Trophoblast cell (in vitro differentiated cells and primary cell): ENCODE results near the gene CD151.
A peak's percentile ranks its signal among the peaks of the same experiment; 100 is the strongest.

Experiments
- DNase-seq, 2 donors: peaks; one replicate each; pipeline ENCODE4 v3.0.0-alpha.2; 2016
- H2AFZ ChIP-seq: 2 replicates; pipeline ENCODE4 v1.6.1; 2013; ENCODE audit warnings: low read length, moderate library complexity, mild to moderate bottlenecking; ENCODE audit not compliant: insufficient read depth, poor library complexity
- H2AK5ac ChIP-seq: 2 replicates; pipeline ENCODE4 v1.6.1; 2013; ENCODE audit warnings: mild to moderate bottlenecking, low read length
- H2BK120ac ChIP-seq: 2 replicates; pipeline ENCODE4 v1.6.1; 2013; ENCODE audit warnings: low read length, mild to moderate bottlenecking, moderate library complexity; ENCODE audit not compliant: insufficient read depth, poor library complexity
- H2BK12ac ChIP-seq: 2 replicates; pipeline ENCODE4 v1.6.1; 2013; ENCODE audit warnings: mild to moderate bottlenecking, low read length, moderate library complexity
- H2BK5ac ChIP-seq: 2 replicates; pipeline ENCODE4 v1.6.1; 2013; ENCODE audit warnings: low read length, low read depth, moderate library complexity, mild to moderate bottlenecking; ENCODE audit not compliant: poor library complexity
- H3K14ac ChIP-seq: 2 replicates; pipeline ENCODE4 v1.6.1; 2013; ENCODE audit warnings: mild to moderate bottlenecking, low read length
- H3K18ac ChIP-seq: 2 replicates; pipeline ENCODE4 v1.6.1; 2013; ENCODE audit warnings: mild to moderate bottlenecking, low read length
- H3K23ac ChIP-seq: 2 replicates; pipeline ENCODE4 v1.6.1; 2013; ENCODE audit warnings: low read length
- H3K27ac ChIP-seq: 2 replicates; pipeline ENCODE4 v1.5.1; 2013; ENCODE audit warnings: low read depth, mild to moderate bottlenecking, inconsistent platforms, low read length, moderate library complexity
- H3K27me3 ChIP-seq: 2 replicates; pipeline ENCODE4 v1.6.1; 2013; ENCODE audit warnings: inconsistent platforms, mild to moderate bottlenecking, low read length, moderate library complexity; ENCODE audit not compliant: insufficient read depth
- H3K36me3 ChIP-seq, 2 experiments: 1 replicate in 1 of 2; 2 replicates in 1 of 2; pipeline ENCODE4 v1.6.1; 2013; ENCODE audit warnings: low read length in 2 of 2, mild to moderate bottlenecking in 2 of 2, moderate library complexity in 1 of 2; ENCODE audit not compliant: insufficient read depth in 2 of 2, control insufficient read depth in 1 of 2
- H3K4ac ChIP-seq: 2 replicates; pipeline ENCODE4 v1.6.1; 2013; ENCODE audit warnings: low read depth, mild to moderate bottlenecking, low read length, moderate library complexity
- H3K4me1 ChIP-seq, 2 experiments: 1 replicate in 1 of 2; 2 replicates in 1 of 2; pipeline ENCODE4 v1.6.1; 2013; ENCODE audit warnings: low read length in 2 of 2, mild to moderate bottlenecking in 2 of 2, moderate library complexity in 1 of 2; ENCODE audit not compliant: insufficient read depth in 2 of 2, control insufficient read depth in 1 of 2
- H3K4me2 ChIP-seq: 2 replicates; pipeline ENCODE4 v1.6.1; 2013; ENCODE audit warnings: inconsistent platforms, mild to moderate bottlenecking, low read length, moderate library complexity
- H3K4me3 ChIP-seq: 2 replicates; pipeline ENCODE4 v1.5.1; 2013; ENCODE audit warnings: mild to moderate bottlenecking, low read depth, low read length, inconsistent platforms
- H3K79me1 ChIP-seq: one replicate; pipeline ENCODE4 v1.6.1; 2013; ENCODE audit warnings: low read length
- H3K79me2 ChIP-seq: 2 replicates; pipeline ENCODE4 v1.6.1; 2013; ENCODE audit warnings: low read length, mild to moderate bottlenecking; ENCODE audit not compliant: control insufficient read depth, insufficient read depth, poor library complexity
- H3K9ac ChIP-seq: 2 replicates; pipeline ENCODE4 v1.6.1; 2013; ENCODE audit warnings: mild to moderate bottlenecking, low read length
- H3K9me3 ChIP-seq: 2 replicates; pipeline ENCODE4 v1.6.1; 2013; ENCODE audit warnings: low read depth, mild to moderate bottlenecking, control low read depth, inconsistent platforms, low read length; ENCODE audit not compliant: insufficient read depth
- H4K12ac ChIP-seq: 2 replicates; pipeline ENCODE4 v1.6.1; 2013; ENCODE audit warnings: low read depth, mild to moderate bottlenecking, low read length, moderate library complexity
- H4K8ac ChIP-seq: 2 replicates; pipeline ENCODE4 v1.6.1; 2013; ENCODE audit warnings: low read depth, mild to moderate bottlenecking, low read length, moderate library complexity
- H4K91ac ChIP-seq: one replicate; pipeline ENCODE4 v1.6.1; 2013; ENCODE audit warnings: low read depth, mild to moderate bottlenecking, low read length, moderate library complexity
- WGBS: extraction: QIAGEN DNeasy Blood & Tissue Kit; methylation state at CpG from one replicate; pipeline ENCODE4 v1.1.7; 2013; ENCODE audit warnings: missing lambda C conversion rate; ENCODE audit not compliant: insufficient read length, insufficient coverage; ENCODE audit errors: extremely low coverage; 5-methylcytosine and 5-hydroxymethylcytosine counted together

CD151 gene

DNA sequence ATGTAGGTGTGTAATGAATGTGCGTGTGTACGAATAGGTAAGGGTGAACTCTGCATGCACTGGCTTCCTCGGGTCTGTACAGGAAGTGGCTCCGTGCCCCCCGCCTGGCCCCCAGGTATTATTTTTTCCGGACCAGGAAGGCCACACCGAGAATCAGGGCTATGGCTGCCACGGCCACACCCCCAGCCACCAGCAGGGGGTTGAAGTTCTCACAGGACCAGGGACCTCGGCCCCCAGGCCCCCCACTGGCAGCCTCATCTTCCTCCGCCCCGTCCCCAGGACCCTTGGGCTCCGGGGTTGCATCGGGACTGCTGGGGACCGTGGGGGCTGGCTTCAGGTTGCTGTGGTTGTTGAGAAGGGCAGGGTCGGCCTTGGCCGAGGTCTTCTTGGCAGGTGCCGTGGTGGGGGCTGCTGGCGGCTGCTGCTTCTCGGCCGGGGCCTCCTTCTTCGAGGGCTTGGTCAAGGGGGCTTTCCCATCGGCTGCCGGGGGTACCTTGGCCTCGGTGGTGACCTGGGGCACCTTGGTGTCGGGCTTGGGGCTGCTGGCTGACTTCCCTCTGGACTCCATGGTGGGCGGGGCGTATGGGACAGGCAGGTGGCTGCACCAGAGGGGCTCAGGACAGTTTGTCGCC lies 44.6 kb upstream of the CD151 start:
- H3K4me1 ChIP-seq, result peaks cover 0 to 3% of the 10 kb centered on the region in 2 experiments
- H3K27me3 ChIP-seq, result peaks cover 2% of the 10 kb centered on the region
- no peak overlapping the region for H3K4me2 ChIP-seq
- WGBS, result no CpG with 5 or more reads among the region's 28 CpGs
- no peak for DNase-seq
- peaks cover 19 to 20% of the 10 kb centered on the region in 2 experiments for H3K36me3 ChIP-seq
- no peak overlapping the region for H3K27ac ChIP-seq
- no peak overlapping the region for H3K14ac ChIP-seq
- H3K79me1 ChIP-seq, result no peaks in the 10 kb centered on the region
- H2AK5ac ChIP-seq, result no peak overlapping the region
- H3K9me3 ChIP-seq, result peaks cover 2% of the 10 kb centered on the region
- H4K91ac ChIP-seq, result no peak overlapping the region
- no peaks in the 10 kb centered on the region for H3K79me2 ChIP-seq
- H2BK12ac ChIP-seq, result no peak overlapping the region
- no peak overlapping the region for H3K4me3 ChIP-seq
- no peak overlapping the region for H4K8ac ChIP-seq
- no peak overlapping the region for H2BK120ac ChIP-seq
- H2AFZ ChIP-seq, result no peak overlapping the region
- no peak overlapping the region for H3K9ac ChIP-seq
- no peak overlapping the region for H4K12ac ChIP-seq
- no peak overlapping the region for H3K23ac ChIP-seq
- no peak overlapping the region for H3K18ac ChIP-seq
- H2BK5ac ChIP-seq, result no peak overlapping the region
- no peak overlapping the region for H3K4ac ChIP-seq

DNA sequence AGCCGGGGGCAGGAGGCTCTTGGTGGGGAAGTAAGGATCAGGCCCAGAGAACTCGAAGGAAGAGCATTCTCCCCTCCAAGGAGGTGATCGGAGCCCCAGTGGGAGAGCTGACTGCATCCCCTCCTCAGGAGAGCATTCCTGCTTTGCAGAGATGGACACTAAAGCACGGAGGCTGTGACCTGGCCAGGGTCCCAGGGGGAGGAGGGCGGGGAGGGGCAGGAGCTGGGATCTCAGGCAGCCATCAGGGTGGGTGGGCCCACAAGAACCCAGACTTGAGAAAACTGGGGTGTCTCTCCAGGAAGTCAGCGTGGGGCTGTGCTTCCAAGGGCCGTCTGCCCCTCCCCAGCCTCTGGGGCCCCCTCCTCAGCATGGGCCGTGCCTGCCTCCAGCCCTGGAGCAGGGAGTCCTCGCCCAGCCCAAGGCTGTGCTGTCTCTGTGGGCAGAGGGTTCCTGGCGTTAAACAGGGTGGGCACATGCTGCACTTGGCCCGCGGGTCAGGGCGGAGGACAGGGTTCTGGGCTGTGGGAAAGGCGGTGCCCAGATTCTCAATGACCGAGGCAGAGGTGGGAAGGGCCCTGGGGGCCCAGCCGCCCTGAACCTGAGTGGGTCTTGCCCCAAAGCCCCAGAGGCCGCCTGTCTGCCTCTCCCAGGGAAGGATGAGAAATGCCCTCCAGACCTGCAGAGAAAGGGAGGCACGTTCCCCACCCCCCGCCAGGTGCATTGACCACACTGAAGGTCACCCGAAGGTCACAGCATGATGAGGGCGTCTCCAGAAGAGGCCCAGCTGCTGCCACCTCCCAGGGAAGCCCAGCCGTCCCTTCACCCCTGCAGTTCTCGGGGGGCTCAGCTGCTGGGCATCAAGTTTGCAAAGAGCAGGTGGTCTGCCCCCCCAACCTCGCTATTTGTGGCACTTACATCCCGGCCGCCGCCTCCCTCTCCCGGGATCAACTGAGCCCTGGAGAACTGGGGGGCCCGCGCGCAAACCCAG lies 43.5 kb upstream of the CD151 start:
- no peak overlapping the region for H2BK120ac ChIP-seq
- no peak overlapping the region for H3K4ac ChIP-seq
- no peak overlapping the region for H4K8ac ChIP-seq
- no CpG with 5 or more reads among the region's 31 CpGs for WGBS
- H2BK12ac ChIP-seq, result no peak overlapping the region
- H2AK5ac ChIP-seq, result no peak overlapping the region
- H4K91ac ChIP-seq, result no peak overlapping the region
- H3K18ac ChIP-seq, result no peak overlapping the region
- no peak overlapping the region for H3K4me3 ChIP-seq
- peaks cover 2% of the 10 kb centered on the region for H3K9me3 ChIP-seq
- H2BK5ac ChIP-seq, result no peak overlapping the region
- DNase-seq, result no peak
- H3K4me2 ChIP-seq, result no peak overlapping the region
- no peak overlapping the region for H3K23ac ChIP-seq
- no peak overlapping the region for H2AFZ ChIP-seq
- no peak overlapping the region for H3K27ac ChIP-seq
- peaks cover 2% of the 10 kb centered on the region for H3K27me3 ChIP-seq
- no peaks in the 10 kb centered on the region for H3K79me2 ChIP-seq
- no peak overlapping the region for H3K14ac ChIP-seq
- H3K36me3 ChIP-seq, result peaks cover 31% of the 10 kb centered on the region in 2 experiments
- no peaks in the 10 kb centered on the region for H3K79me1 ChIP-seq
- no peak overlapping the region for H3K9ac ChIP-seq
- no peak overlapping the region for H4K12ac ChIP-seq
- H3K4me1 ChIP-seq, result peaks cover 0 to 3% of the 10 kb centered on the region in 2 experiments

GRCh38 chr11:789943-790342 lies 42.8 kb upstream of the CD151 start, which contains the start of gene CEND1:
Gene CEND1 (minus strand): TSS chr11:790090. CDS start chr11:788576, 1,514 bp downstream.
- no peaks in the 10 kb centered on the region for H3K79me2 ChIP-seq
- peaks cover 2% of the 10 kb centered on the region for H3K27me3 ChIP-seq
- peaks cover 36% of the 10 kb centered on the region in 2 experiments for H3K36me3 ChIP-seq
- H3K9ac ChIP-seq, result no peak within 1 kb of the TSS
- no peak within 1 kb of the TSS for H2AFZ ChIP-seq
- H4K91ac ChIP-seq, result no peak within 1 kb of the TSS
- H3K18ac ChIP-seq, result no peak within 1 kb of the TSS
- no peaks in the 10 kb centered on the region for H3K79me1 ChIP-seq
- H3K4me3 ChIP-seq, result no peak within 1 kb of the TSS
- H3K9me3 ChIP-seq, result peaks cover 2% of the 10 kb centered on the region
- H2BK12ac ChIP-seq, result no peak within 1 kb of the TSS
- H3K27ac ChIP-seq, result no peak within 1 kb of the TSS
- H2BK120ac ChIP-seq, result no peak within 1 kb of the TSS
- no CpG with 5 or more reads among the region's 44 CpGs for WGBS
- H4K8ac ChIP-seq, result no peak within 1 kb of the TSS
- DNase-seq, result peak in 1 of 2 donors; percentile 32
- H3K4me1 ChIP-seq, result peaks cover 0 to 3% of the 10 kb centered on the region in 2 experiments
- H4K12ac ChIP-seq, result no peak within 1 kb of the TSS
- no peak within 1 kb of the TSS for H2BK5ac ChIP-seq
- no peak within 1 kb of the TSS for H3K23ac ChIP-seq
- H2AK5ac ChIP-seq, result no peak within 1 kb of the TSS
- H3K14ac ChIP-seq, result no peak within 1 kb of the TSS
- H3K4me2 ChIP-seq, result no peak within 1 kb of the TSS
- no peak within 1 kb of the TSS for H3K4ac ChIP-seq

DNA sequence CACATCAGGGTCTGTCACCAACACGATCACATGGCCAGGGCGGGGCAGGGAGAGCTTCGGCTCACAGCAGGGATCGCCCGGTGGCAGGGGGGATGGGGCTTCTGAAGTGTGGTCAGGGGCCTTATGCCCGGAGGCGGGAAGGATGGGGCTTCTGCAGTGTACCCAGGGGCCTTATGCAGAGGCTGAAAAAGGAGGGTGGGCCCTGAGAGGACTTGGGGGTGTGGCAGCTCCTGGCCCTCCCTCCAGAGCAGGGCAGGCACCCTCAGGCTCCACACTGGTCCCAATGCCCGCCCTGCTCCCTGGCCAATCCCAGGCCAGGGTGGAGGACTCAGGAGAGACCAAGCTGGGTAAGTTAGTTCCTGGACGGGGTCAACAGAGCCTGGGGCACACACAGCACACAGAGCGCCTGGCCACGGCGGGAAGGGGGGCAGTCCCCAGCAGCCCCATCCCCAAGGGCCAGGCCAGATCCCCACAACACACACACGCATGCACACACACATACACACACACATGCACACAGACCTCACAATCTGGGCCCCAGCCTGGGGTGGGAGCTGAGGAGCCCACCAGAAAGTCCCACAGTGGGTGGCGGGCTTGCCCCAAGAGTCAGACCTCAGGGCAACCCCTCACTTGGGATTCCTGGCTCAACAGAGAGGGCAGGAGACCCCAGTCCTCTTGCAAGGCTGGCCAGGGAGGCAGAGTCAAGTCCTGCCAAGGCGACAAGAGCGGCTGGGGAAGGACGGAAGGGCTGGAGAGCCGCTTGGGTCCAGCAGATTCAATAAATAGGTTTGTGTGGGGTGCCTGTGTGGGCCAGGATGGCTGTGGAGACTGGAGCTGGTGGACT lies 41.8 kb upstream of the CD151 start:
- no peak overlapping the region for H3K27ac ChIP-seq
- H3K9me3 ChIP-seq, result peaks cover 2% of the 10 kb centered on the region
- H3K4ac ChIP-seq, result no peak overlapping the region
- no peak overlapping the region for H2AFZ ChIP-seq
- H3K9ac ChIP-seq, result no peak overlapping the region
- no peaks in the 10 kb centered on the region for H3K79me1 ChIP-seq
- H3K23ac ChIP-seq, result no peak overlapping the region
- no peak overlapping the region for H4K12ac ChIP-seq
- WGBS, result no CpG with 5 or more reads among the region's 18 CpGs
- no peak overlapping the region for H3K4me2 ChIP-seq
- H2BK5ac ChIP-seq, result no peak overlapping the region
- H2BK12ac ChIP-seq, result no peak overlapping the region
- H3K18ac ChIP-seq, result no peak overlapping the region
- H2BK120ac ChIP-seq, result no peak overlapping the region
- H4K8ac ChIP-seq, result no peak overlapping the region
- peaks cover 2% of the 10 kb centered on the region for H3K27me3 ChIP-seq
- DNase-seq, result no peak
- peaks cover 36% of the 10 kb centered on the region in 2 experiments for H3K36me3 ChIP-seq
- no peaks in the 10 kb centered on the region for H3K79me2 ChIP-seq
- H3K4me1 ChIP-seq, result peaks cover 3 to 6% of the 10 kb centered on the region in 2 experiments
- H4K91ac ChIP-seq, result no peak overlapping the region
- H2AK5ac ChIP-seq, result no peak overlapping the region
- no peak overlapping the region for H3K4me3 ChIP-seq
- no peak overlapping the region for H3K14ac ChIP-seq
